IPS-11a (cell line): ENCODE measurements around the gene GNGT1.

Experiments used
- H3K4me3 ChIP-seq: one replicate; pipeline ENCODE4 v1.5.1; 2013; ENCODE audit warnings: low read depth, low read length, control low read depth

GNGT1 gene

GRCh38 chr7:93906267-93906666, at the start of gene GNGT1:
Gene GNGT1 (plus strand): TSS chr7:93906567. CDS start chr7:93906747, 180 bp downstream.
- no peak within 1 kb of the TSS for H3K4me3 ChIP-seq

GRCh38 chr7:93858857-93859256, 47.5 kb upstream of the GNGT1 start:
- H3K4me3 ChIP-seq: no peak overlapping the region

- no peak overlapping the region for H3K4me3 ChIP-seq
Observed at GRCh38 chr7:93860261-93860660, 46.1 kb upstream of the GNGT1 start.

GRCh38 chr7:93861325-93861949, 44.9 kb upstream of the GNGT1 start:
- H3K4me3 ChIP-seq: no peak overlapping the region

GRCh38 chr7:93862651-93863050, 43.7 kb upstream of the GNGT1 start:
- H3K4me3 ChIP-seq: no peak overlapping the region

- no peak overlapping the region for H3K4me3 ChIP-seq
Observed at GRCh38 chr7:93866886-93867285, 39.5 kb upstream of the GNGT1 start.

- H3K4me3 ChIP-seq: no peak overlapping the region
Observed at GRCh38 chr7:93873998-93874574, 32.3 kb upstream of the GNGT1 start.

GRCh38 chr7:93877742-93878141, 28.6 kb upstream of the GNGT1 start:
- no peak overlapping the region for H3K4me3 ChIP-seq

GRCh38 chr7:93879356-93879755, 27.0 kb upstream of the GNGT1 start:
- no peak overlapping the region for H3K4me3 ChIP-seq

- H3K4me3 ChIP-seq: no peak overlapping the region
Observed at GRCh38 chr7:93882468-93882867, 23.9 kb upstream of the GNGT1 start.

GRCh38 chr7:93883078-93883916, 23.1 kb upstream of the GNGT1 start:
- H3K4me3 ChIP-seq: no peak overlapping the region

- H3K4me3 ChIP-seq: no peak overlapping the region
Observed at GRCh38 chr7:93883917-93884345, 22.4 kb upstream of the GNGT1 start.

GRCh38 chr7:93884541-93884940, 21.8 kb upstream of the GNGT1 start:
- H3K4me3 ChIP-seq: no peak overlapping the region

- H3K4me3 ChIP-seq: no peak overlapping the region
Observed at GRCh38 chr7:93889261-93889660, 17.1 kb upstream of the GNGT1 start.

GRCh38 chr7:93890041-93890463, 16.3 kb upstream of the GNGT1 start:
- peak overlapping the region; percentile 70 for H3K4me3 ChIP-seq

GRCh38 chr7:93890464-93891068, 15.8 kb upstream of the GNGT1 start, which contains the start of gene TFPI2:
Gene TFPI2 (minus strand): TSS chr7:93890753. CDS start chr7:93890678, 75 bp downstream.
- peak within 1 kb of the TSS; percentile 70 for H3K4me3 ChIP-seq

- no peak overlapping the region for H3K4me3 ChIP-seq
Observed at GRCh38 chr7:93894426-93894825, 11.9 kb upstream of the GNGT1 start.

- no peak overlapping the region for H3K4me3 ChIP-seq
Observed at GRCh38 chr7:93894966-93895640, 11.3 kb upstream of the GNGT1 start.

- H3K4me3 ChIP-seq: no peak overlapping the region
Observed at GRCh38 chr7:93895859-93896600, 10.3 kb upstream of the GNGT1 start.

GRCh38 chr7:93897680-93898079, 8.7 kb upstream of the GNGT1 start:
- no peak overlapping the region for H3K4me3 ChIP-seq
